HG02852 (cell line): ENCODE results near the gene MAN1A2.
"Not testable (repeated sequence)": the region's sequence is repeated elsewhere in the genome, so short reads cannot be mapped to it uniquely, and the experiment has no call there.

ENCODE experiments used
- ATAC-seq: cut with Tn5 transposase; IDR thresholded peaks from one replicate; pipeline ENCODE4 v1.9.1; 2021; ENCODE audit warnings: mild to moderate bottlenecking, moderate library complexity; ENCODE audit not compliant: unreplicated experiment

Gene MAN1A2

DNA sequence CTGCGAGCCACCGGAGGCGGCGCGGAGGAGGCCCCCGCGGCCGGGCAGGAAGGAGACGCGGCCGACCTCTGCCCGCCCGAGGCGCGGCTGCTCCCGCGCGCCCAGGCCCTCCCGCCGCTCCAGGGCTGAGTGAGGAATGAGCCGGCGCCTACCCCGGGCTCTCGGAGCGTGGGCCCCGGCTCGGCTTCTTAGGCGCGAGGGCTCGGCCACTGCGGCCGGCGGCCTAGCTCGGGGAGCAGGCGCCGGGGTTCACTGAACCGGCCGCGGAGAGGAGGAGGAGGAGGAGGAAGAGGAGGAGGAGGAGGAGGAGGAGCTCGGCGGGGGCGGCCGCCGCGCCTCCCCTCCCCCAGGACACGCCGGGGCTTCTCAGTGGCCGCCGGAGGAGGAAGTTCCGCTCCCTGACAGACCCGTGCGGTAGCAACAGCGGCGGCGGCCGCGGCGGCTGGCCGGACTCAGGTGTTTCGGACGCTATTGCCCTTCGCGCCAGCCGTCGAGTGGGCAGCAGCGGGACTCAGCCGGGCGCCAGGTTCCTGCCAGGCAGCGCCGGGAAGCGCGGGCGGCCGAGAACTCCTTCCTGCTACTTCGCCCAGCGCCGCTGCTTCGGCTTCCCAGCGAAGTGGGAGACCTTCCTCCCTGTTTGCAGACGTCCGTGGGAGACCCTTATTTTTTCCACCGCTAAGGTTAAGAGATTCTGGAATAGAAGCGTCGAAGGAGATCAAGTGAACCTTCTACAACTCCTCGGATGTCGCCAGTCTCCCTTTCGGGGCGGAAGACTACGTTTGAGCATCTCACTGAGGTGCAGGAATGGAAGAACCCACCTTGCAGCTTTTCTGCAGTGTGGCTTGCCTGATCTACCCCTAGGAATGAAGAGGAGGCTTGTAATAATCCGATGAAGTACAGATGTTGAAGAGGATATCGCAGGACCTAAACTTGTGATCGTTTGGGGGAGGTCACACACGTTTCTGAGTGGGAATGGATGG lies at the start of gene MAN1A2:
MAN1A2 (plus strand) TSS at position 404 of the 980 bp plus-strand sequence. CDS start 735 bp downstream, outside the sequence.
- ATAC-seq = peak; percentile 63

DNA sequence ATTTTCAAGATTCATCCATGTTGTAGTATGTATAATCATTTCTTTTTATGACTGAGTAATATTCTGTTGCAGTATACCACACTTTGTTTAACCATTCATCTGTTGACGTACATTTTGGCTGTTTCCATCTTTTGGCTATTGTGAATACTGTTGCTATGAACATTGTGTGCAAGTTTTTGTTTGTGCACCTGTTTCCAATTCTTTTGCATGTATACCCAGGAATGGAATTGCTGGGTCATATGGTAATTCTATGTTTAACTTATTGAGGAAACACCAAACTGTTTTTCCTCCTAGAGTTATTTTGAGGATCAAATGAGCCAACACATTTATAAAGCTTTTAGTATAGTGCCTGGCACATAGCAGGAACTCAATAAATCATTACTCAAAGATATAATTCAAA lies 49.2 kb upstream of the MAN1A2 start:
- no peak for ATAC-seq

DNA sequence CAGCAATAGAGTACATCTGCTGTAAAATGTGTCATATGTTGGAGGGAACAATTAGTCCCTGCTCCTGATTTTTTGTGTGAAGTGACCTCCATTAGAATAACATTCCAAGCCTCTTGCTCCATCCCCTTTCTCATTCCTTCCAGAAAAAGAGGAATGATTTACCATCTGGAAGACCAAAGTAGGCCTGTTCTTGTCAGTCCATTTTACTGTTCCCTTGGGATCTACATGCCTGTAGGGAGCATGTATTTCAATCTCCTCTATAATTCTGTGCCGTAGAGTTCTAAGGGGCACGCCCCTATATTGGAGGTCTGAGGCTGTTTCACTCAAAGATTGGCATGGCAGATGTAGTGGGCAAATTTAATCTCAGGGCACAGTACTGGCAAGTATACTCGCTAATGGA lies 48.8 kb upstream of the MAN1A2 start:
- no peak for ATAC-seq

GRCh38 chr1:117320515-117320914 lies 46.7 kb upstream of the MAN1A2 start:
- ATAC-seq = no peak

- ATAC-seq = no peak
Observed at GRCh38 chr1:117321680-117322609, 45.3 kb upstream of the MAN1A2 start.

GRCh38 chr1:117324357-117324756 lies 42.9 kb upstream of the MAN1A2 start:
- ATAC-seq = no peak

GRCh38 chr1:117326035-117326434 lies 41.2 kb upstream of the MAN1A2 start:
- ATAC-seq = not testable (repeated sequence)

- ATAC-seq = no peak
Observed at GRCh38 chr1:117327011-117327410, 40.2 kb upstream of the MAN1A2 start.

GRCh38 chr1:117335376-117336086 lies 31.7 kb upstream of the MAN1A2 start:
- no peak for ATAC-seq

- no peak for ATAC-seq
Observed at GRCh38 chr1:117336088-117336817, 31.0 kb upstream of the MAN1A2 start.

DNA sequence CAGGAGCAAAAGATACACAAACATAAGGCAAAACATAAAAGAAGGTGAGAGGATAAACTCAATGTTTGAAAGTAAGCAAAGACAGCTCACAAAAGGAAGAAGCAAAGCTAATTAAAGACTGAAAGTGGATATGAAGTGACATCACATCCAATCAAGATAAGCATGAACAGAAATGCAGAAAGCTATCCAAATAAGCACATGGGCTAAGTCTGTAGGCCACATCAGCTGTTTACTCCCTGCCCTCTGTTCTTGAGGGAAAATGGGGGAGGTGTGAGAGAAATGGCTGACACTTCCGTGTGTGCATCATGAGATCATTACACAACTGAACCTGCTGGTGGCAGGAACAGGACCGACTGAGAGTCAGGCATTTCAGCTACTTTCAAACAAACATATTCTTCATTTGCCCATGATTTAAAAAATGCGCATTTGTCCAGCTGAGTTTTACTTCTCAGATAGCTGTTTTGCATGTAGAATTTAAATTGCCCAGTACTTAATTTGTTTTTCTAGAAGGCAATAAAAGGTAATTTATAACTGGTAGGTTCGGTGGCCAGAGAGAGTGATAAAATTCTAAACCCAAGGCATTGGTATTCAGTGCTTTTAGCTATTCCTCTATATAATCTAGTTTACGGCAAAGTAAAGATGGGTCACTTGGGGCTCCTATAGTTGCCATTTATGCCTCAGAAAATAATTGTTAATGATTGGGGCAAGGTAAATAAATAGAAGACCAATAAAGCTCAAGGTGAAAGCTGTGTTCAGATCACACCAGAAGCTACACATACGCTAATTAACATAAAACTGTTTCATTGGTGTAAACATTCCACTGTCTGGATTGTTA lies 27.2 kb upstream of the MAN1A2 start:
- no peak for ATAC-seq

GRCh38 chr1:117341123-117341522 lies 26.1 kb upstream of the MAN1A2 start:
- ATAC-seq = no peak

- ATAC-seq = no peak
Observed at GRCh38 chr1:117342397-117342796, 24.9 kb upstream of the MAN1A2 start.

GRCh38 chr1:117346206-117346928 lies 20.9 kb upstream of the MAN1A2 start:
- no peak for ATAC-seq

DNA sequence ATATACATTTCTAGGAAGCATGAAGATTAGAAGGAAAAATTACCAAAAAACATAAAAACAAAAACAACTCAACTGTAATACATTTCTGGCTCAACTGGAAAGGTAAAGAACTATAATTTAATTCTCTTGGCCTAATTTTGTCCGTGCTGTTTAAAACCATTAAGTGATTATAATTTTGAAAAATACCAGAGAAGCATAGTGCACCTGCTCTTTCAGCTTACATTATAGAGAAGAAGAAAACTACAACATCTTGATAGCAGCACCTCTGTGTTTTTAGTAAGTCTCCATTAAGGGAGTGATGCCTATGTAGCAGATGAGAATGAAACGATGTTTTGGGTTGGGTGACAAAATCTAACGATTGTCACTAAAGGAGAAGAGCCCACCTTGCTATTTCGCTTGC lies 19.3 kb upstream of the MAN1A2 start:
- ATAC-seq = no peak

DNA sequence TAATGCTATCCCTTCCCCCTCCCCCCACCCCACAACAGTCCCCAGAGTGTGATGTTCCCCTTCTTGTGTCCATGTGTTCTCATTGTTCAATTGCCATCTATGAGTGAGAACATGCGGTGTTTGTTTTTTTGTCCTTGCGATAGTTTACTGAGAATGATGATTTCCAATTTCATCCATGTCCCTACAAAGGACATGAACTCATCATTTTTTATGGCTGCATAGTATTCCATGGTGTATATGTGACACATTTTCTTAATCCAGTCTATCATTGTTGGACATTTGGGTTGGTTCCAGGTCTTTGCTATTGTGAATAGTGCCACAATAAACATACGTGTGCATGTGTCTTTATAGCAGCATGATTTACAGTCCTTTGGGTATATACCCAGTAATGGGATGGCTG lies 14.6 kb upstream of the MAN1A2 start:
- ATAC-seq = not testable (repeated sequence)

DNA sequence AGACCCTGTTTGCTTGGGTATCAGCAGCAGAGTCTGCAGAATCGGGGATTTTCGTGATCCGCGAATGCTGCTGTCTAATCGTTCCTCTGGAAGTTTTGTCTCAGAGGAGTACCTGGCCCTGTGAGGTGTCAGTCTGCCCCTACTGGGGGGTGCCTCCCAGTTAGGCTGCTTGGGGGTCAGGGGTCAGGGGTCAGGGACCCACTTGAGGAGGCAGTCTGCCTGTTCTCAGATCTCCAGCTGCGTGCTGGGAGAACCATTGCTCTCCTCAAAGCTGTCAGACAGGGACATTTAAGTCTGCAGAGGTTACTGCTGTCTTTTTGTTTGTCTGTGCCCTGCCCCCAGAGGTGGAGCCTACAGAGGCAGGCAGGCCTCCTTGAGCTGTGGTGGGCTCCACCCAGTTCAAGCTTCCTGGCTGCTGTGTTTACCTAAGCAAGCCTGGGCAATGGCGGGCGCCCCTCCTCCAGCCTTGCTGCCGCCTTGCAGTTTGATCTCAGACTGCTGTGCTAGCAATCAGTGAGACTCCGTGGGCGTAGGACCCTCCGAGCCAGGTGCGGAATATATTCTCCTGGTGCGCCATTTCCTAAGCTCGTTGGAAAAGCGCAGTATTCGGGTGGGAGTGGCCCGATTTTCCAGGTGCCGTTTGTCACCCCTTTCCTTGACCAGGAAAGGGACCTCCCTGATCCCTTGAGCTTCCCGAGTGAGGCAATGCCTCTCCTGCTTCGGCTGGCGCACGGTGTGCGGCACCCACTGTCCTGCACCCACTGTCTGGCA lies 9.2 kb upstream of the MAN1A2 start:
- not testable (repeated sequence) for ATAC-seq

DNA sequence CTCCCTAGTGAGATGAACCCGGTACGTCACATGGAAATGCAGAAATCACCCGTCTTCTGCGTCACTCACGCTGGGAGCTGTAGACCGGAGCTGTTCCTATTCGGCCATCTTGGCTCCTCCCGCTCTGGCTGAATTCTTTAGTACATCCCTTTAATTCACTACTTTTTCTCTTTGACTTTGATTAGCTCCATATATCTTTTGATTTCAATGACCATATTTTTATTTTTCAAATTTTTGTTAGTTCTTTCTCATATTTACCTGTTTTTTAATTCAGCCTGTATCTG lies 8.7 kb upstream of the MAN1A2 start:
- not testable (repeated sequence) for ATAC-seq
